ENCODE results near the gene RBL2.
"Not testable (repeated sequence)": the region's sequence is repeated elsewhere in the genome, so short reads cannot be mapped to it uniquely, and the experiment has no call there.

The RBL2 gene

GRCh38 chr16:53530046-53530445 lies 95.8 kb downstream of the RBL2 start:
- no peak for DNase-seq (ENCODE audit: low spot score)
- in situ Hi-C loops (cut with MboI; ENCODE audit: low sequenced_read_pairs, unreplicated experiment), result no loop called here
- no peak for TF ChIP-seq CTCF (IDR thresholded peaks at IDR 0.05; ENCODE audit: borderline replicate concordance, control extremely low read depth, extremely low read depth, insufficient read depth, missing control alignments)

- DNase-seq (ENCODE audit: low spot score), result no peak
- no peak for TF ChIP-seq CTCF (IDR thresholded peaks at IDR 0.05; ENCODE audit: borderline replicate concordance, control extremely low read depth, extremely low read depth, insufficient read depth, missing control alignments)
- in situ Hi-C loops (cut with MboI; ENCODE audit: low sequenced_read_pairs, unreplicated experiment), result no loop called here
Measured at GRCh38 chr16:53530741-53531140, 96.5 kb downstream of the RBL2 start.

- DNase-seq (ENCODE audit: low spot score), result no peak
- TF ChIP-seq CTCF (IDR thresholded peaks at IDR 0.05; ENCODE audit: borderline replicate concordance, control extremely low read depth, extremely low read depth, insufficient read depth, missing control alignments), result no peak
- in situ Hi-C loops (cut with MboI; ENCODE audit: low sequenced_read_pairs, unreplicated experiment), result no loop called here
Measured at GRCh38 chr16:53534206-53534605, 99.9 kb downstream of the RBL2 start.

- no peak for DNase-seq (ENCODE audit: low spot score)
- in situ Hi-C loops (cut with MboI; ENCODE audit: low sequenced_read_pairs, unreplicated experiment), result no loop called here
- no peak for TF ChIP-seq CTCF (IDR thresholded peaks at IDR 0.05; ENCODE audit: borderline replicate concordance, control extremely low read depth, extremely low read depth, insufficient read depth, missing control alignments)
Measured at GRCh38 chr16:53537626-53538025, 103.4 kb downstream of the RBL2 start.

GRCh38 chr16:53539346-53539745 lies 105.1 kb downstream of the RBL2 start:
- in situ Hi-C loops (cut with MboI; ENCODE audit: low sequenced_read_pairs, unreplicated experiment); DNase-seq (ENCODE audit: low spot score): not testable (repeated sequence)

GRCh38 chr16:53539759-53540718 lies 105.8 kb downstream of the RBL2 start:
- DNase-seq (ENCODE audit: low spot score); in situ Hi-C loops (cut with MboI; ENCODE audit: low sequenced_read_pairs, unreplicated experiment): not testable (repeated sequence)

Data from GM13976 (cell line).